HTR-8/SVneo (cell line): ENCODE measurements around the gene GSTCD.

Experiments
- DNase-seq: peaks from one replicate; pipeline ENCODE4 v3.0.0; 2011; ENCODE audit warnings: low spot score, mixed read lengths; ENCODE audit not compliant: insufficient read length
- FAIRE-seq: peaks from 2 replicates; lab custom pipeline; 2011; peaks lifted over from hg19 to GRCh38; lab: Jason Lieb, UNC

Gene GSTCD

GRCh38 chr4:105858466-105859040 is 150.0 kb downstream of the GSTCD start:
- DNase-seq (no peak), FAIRE-seq (no peak)

DNA sequence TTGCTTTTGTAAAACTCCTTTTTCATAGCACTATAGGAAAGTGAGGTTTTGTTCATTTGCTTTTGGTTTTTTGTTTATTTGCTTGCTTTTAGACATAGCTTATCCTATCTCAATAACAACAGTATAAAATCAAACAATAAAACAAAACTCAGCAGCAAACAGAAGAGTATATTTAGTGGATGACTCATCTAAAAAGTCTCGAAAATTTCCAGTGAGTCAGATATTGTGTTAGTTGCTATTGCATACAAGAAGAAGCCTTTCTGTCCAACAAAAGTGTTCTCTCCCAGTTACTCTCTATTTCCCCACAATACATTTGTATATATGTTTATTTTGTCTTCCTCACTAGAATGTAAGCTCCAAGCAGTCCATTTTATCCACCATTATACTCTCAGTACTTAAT is 150.6 kb downstream of the GSTCD start:
- FAIRE-seq (no peak), DNase-seq (peak; percentile 5)

DNA sequence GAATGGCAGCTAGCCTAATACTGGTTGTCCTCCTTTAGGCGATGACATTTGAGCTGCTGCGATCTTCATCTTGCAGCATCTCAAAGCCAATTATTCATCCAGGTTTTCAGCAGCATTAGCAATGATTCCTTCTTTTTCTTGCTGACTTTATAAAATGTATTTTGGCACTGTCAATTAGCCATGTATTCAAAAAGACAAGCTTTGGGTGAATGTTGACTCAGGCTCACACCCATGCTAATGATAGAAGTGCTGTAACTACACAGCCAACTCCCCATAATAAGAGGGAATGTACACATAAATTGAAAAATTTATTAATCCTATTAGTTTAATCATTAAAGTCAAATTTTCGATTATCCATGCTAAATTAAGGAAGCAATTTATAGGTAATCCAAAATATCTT is 162.4 kb downstream of the GSTCD start:
- DNase-seq, result no peak
- FAIRE-seq, result no peak

- no peak for DNase-seq
- no peak for FAIRE-seq
Observed at GRCh38 chr4:105871997-105872396, 163.4 kb downstream of the GSTCD start.

DNA sequence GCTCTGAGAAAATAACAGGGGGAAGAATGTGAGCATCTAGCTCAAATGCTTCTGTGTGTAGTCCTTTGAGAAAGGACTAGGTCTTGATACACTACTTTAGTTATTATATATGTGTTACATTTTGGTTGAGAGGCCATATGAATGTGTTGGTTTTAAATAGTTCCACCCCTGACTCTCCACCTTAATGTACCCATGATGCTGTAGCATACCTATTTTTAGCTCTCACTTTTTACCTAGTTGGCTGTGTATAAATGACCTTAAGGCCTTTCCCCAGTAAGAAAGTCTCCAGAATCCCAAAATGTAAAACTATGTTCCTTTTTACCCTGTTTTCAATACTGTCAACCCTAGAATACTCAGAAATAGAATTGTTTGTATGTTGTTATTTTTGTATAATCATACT is 166.6 kb downstream of the GSTCD start:
- FAIRE-seq, result no peak
- DNase-seq, result no peak

- no peak for FAIRE-seq
- no peak for DNase-seq
Observed at GRCh38 chr4:105878668-105879067, 170.1 kb downstream of the GSTCD start.

- no peak for FAIRE-seq
- DNase-seq, result no peak
Observed at GRCh38 chr4:105887508-105887907, 178.9 kb downstream of the GSTCD start.

DNA sequence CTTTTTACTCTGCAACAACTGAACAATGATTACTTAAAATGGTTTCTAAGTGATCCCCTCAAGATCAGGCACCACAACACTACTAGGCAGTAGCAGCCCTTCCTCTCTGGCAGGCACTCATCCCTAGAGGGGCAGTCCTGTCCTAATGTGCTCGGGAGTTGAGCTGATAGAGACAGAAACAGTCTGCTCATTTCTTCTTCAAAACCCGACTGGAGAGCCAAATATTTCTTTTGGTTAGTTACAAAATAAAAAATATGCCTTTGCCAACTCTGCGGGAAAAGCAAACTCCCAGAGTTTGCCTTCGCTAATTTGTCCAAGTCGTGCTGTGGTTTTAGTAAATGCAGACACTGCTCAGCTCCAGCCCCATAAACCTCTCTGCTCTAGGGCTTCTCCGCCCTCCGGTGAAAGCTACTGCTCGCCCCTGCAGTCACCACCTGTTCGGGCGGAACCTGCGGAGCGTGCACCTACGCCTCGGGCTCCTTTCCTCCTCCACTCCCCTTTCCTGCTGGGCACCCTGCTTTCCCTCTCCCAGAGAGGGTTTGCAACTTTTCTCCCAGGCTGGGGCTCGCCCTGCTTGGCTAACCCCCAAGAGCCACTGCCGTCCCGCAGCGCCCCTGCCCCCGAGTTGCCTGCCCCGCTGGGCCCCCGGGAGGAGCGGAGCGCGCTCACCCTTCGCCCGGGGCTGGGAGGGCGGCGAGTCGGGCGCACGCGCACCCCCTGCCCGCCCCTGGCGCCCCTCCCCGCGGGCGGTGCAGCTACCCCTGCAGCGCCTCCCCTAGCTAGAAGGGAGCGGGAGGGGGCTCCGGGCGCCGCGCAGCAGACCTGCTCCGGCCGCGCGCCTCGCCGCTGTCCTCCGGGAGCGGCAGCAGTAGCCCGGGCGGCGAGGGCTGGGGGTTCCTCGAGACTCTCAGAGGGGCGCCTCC is 186.3 kb downstream of the GSTCD start, which contains the start of gene NPNT:
TSS of gene NPNT (plus strand) at position 812 of the 923 bp plus-strand sequence. CDS start 182 bp downstream, outside the sequence.
- FAIRE-seq, result no peak
- no peak for DNase-seq

DNA sequence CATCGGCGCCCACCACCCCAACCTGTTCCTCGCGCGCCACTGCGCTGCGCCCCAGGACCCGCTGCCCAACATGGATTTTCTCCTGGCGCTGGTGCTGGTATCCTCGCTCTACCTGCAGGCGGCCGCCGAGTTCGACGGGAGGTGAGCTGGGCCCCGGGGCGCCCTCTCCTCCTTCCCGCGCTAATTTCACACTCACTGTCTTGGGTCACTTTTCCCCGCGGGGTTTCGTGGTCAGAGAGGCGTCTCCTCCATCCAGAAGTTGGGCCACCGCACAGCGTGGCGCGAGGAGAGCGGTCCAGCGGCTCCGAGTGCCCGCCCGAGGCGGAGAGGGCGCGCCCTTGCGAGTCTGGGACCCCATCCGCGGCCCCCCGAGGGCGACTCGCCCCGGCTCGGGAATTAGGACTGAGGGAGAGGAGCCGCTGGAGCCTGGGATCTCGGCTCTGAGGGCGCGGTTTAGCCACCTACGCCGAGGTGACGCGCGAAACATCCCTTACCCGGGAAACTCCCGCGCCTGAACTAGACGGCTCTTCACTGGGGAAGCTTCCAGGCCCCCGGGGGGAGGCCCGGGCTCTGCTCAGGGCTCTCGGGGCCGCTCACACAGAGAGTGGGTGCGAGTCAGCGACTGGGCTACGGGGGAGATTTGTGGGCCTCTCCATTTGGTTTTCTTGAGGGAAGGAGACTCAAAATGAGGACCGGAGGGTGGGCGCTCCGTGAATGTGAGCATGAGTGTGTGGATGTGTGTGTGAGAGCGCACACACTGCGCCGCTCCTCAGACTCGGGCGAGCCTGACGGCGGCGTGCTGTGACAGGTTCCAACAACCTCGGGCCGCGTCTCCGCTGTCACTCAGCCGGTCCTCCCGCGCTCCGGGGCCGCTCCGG is 187.2 kb downstream of the GSTCD start:
- DNase-seq, result no peak
- no peak for FAIRE-seq

DNA sequence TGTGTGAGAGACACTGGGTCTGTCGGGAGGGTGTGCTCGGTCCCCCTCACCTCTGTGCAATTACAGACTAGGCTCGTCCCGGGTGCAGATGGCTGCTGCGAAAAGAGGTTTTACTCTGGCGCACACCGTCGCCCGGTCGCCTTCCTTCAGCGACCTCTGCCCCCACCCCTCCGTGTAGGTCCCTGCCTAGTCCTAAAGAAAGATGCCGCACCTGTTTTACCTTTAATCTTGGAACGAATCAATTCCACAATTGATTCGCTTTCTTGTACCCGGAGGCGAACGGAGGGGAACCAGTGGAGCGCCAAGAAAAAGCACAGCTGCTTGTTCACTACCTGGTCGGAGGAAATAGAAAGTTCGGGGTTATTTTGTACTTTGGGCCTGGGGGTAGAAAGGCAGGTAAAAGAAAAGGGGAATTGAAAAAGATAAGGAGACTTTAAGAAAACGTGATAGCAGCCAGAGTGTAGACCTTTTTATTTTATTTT is 187.9 kb downstream of the GSTCD start:
- FAIRE-seq (no peak), DNase-seq (no peak)
